ENCODE measurements around the gene ETFB.

Gene ETFB

GRCh38 chr19:51327066-51328001, 38.9 kb downstream of the ETFB start:
- DNase-seq (ENCODE audit: low spot score) = no peak

DNA sequence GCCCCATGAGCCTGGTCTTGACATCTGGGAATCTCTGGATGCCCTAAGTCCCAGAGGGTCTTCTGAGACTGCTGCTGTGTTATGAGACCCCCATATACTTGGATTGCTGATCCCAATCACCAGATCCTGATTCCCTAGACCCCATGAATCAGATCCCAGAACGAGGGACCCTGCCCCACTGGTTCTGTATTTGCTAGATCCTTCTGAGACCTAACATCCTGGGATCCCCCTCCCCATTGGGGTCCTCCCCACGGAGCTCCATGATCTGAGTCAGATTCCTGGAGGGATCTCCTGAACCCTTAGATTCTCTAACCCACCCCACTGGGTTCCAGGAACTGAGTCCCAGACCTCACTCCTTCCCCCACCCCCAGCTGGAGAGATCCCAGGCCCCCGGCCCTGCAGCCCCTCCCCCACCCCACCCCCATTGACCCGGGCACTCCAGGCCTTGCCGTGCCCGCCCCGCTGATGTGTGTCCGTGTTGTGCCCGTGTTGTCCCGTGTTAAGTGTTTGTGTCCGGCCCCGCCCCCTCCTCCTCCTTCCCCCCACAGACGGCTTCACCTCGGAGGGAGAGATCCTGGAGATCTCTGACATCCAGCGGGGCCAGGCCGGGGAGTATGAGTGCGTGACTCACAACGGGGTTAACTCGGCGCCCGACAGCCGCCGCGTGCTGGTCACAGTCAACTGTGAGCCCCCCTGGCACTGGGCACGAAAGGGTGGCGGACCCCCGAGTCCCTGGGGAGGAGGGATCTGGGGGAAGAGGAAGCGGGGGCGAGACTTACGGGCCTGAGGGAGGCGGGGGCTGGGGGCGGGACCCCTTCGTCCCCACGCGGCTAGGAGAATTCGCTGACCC, 39.7 kb downstream of the ETFB start:
- DNase-seq (ENCODE audit: low spot score) = no peak

GRCh38 chr19:51325161-51325976, 40.8 kb downstream of the ETFB start:
- no peak for DNase-seq (ENCODE audit: low spot score)

- no peak for DNase-seq (ENCODE audit: low spot score)
Observed at GRCh38 chr19:51324167-51324481, 42.1 kb downstream of the ETFB start.

- no peak for DNase-seq (ENCODE audit: low spot score)
Observed at GRCh38 chr19:51323481-51324166, 42.6 kb downstream of the ETFB start.

DNA sequence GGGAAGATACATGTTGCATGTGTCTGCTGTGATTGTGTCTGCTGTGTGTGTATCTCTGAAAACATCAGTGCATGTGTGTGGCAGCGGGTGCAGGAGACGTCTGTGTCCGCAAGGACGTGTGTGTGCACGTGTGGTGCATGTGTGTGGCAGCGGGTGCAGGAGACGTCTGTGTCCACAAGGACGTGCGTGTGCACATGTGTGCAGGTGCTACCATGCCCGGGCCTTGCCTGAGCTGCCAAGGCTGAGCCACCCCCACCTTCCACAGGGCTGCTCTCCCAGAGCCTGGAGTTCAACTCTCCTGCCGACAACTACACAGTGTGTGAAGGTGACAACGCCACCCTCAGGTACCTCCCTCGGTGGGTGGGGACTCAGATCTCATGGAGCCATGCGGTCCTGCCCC, 44.4 kb downstream of the ETFB start:
- DNase-seq (ENCODE audit: low spot score) = no peak

DNA sequence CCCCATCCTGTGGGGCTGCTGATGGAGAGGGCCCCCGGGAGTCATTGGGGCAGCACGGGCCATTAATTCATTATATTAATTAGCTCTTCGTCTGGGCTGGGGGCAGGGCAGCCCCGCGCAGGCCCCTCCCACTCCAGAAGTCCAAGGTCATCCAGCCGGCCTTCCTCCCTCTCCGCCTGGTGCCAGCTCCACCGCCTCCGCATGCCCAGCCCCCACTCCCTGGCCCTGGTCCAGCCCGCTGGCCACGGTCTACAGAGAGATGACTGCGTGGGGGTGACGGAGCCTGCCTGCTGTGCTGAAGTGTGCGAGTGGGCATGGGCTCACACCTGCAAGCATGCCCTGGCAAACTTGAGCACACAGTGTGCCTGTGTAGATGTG, 45.9 kb downstream of the ETFB start:
- no peak for DNase-seq (ENCODE audit: low spot score)

GRCh38 chr19:51319649-51320279, 46.4 kb downstream of the ETFB start:
- no peak for DNase-seq (ENCODE audit: low spot score)

GRCh38 chr19:51318687-51319648, 47.2 kb downstream of the ETFB start:
- DNase-seq (ENCODE audit: low spot score) = no peak

- no peak for DNase-seq (ENCODE audit: low spot score)
Observed at GRCh38 chr19:51317968-51318367, 48.2 kb downstream of the ETFB start.

DNA sequence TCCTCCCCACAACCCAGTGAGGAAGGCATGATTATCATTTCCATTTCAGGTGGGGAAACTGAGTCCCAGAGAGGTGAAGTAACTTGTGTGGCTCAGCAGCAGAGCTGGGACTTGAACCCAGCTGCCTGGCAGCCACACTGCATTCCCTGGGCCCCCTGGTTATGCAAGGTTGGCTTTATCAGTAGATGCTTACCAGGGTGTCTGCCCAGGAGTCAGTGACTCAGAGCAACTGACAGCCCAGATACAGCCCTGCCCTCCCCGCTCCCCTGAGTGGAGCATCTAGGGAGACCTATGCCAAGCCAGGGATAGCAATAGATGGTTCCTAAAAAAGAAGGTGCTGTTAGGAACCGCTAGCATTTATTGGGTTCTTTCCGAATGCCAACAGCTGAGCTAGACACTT, 48.8 kb downstream of the ETFB start:
- no peak for DNase-seq (ENCODE audit: low spot score)

- DNase-seq (ENCODE audit: low spot score) = no peak
Observed at GRCh38 chr19:51316688-51317087, 49.5 kb downstream of the ETFB start.

- DNase-seq (ENCODE audit: low spot score) = no peak
Observed at GRCh38 chr19:51311351-51312257, 54.6 kb downstream of the ETFB start, which contains the start of gene IGLON5. Gene IGLON5 (plus strand): TSS chr19:51311644. CDS start chr19:51311848, 204 bp downstream.

DNA sequence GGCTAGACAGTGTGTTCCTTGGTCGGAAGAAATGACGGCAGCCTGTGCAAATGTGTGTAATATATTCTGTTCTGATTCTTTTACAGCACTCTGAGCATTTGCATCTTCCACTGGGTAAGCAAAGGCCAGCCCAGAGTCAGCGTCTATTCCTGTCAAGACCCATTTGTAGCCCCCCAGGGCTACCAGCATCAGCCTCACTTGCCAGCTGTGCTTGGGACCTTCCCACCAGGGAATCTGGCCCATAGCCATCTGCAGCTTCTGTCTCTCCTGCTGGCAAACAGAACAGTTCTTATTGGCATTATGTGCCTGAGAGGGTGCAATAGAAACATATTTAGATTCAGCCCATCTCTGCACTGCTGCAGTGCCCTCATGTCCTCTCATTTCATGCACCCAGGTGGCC, 60.7 kb downstream of the ETFB start:
- DNase-seq (ENCODE audit: low spot score) = no peak

- no peak for DNase-seq (ENCODE audit: low spot score)
Observed at GRCh38 chr19:51301266-51301665, 64.9 kb downstream of the ETFB start.

- no peak for DNase-seq (ENCODE audit: low spot score)
Observed at GRCh38 chr19:51297406-51297805, 68.8 kb downstream of the ETFB start.

DNA sequence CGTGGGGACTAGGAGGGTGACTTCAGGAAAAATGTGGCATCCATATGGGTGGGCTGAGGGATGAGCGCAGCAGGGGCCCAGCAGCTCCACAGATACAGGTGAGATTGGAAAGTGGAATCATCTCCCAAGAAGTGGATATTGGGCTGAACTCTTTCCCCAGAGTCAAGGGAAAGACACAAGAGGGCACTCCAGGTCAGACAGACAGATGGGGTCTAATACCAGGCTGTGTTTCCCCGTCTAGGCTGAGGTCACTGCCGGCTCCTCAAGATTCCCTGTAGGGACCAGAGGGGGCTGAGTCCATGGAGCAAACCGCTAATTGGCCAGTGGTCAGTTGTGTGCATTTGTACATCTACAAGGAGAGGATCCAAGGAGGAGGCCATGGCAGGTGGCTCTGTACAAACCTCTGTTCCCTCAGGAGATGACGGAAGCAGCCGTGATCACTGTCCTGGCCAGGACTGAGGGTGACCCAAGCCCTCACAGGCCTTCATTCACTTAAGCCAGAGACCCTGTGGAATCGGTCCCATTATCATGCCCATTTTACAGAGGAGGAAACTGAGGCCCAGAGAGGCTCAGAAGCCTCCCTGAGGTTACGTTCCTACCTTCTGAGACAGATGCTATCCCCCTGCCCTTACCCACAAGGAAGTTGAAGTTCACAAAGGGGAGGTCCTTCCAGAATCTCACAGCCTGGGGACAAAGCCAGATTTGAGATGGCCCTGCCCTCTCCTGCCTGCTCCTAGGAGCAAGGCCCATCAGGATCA, 69.7 kb downstream of the ETFB start:
- no peak for DNase-seq (ENCODE audit: low spot score)
